DMS153 (cell line): ENCODE measurements around the gene ABCC10.
"Not testable (repeated sequence)": the region's sequence is repeated elsewhere in the genome, so short reads cannot be mapped to it uniquely, and the experiment has no call there.

Source experiments
- DNase-seq: peaks from one replicate; lab custom pipeline; 2025; lab: John Stamatoyannopoulos, UW

ABCC10 gene, protein sequence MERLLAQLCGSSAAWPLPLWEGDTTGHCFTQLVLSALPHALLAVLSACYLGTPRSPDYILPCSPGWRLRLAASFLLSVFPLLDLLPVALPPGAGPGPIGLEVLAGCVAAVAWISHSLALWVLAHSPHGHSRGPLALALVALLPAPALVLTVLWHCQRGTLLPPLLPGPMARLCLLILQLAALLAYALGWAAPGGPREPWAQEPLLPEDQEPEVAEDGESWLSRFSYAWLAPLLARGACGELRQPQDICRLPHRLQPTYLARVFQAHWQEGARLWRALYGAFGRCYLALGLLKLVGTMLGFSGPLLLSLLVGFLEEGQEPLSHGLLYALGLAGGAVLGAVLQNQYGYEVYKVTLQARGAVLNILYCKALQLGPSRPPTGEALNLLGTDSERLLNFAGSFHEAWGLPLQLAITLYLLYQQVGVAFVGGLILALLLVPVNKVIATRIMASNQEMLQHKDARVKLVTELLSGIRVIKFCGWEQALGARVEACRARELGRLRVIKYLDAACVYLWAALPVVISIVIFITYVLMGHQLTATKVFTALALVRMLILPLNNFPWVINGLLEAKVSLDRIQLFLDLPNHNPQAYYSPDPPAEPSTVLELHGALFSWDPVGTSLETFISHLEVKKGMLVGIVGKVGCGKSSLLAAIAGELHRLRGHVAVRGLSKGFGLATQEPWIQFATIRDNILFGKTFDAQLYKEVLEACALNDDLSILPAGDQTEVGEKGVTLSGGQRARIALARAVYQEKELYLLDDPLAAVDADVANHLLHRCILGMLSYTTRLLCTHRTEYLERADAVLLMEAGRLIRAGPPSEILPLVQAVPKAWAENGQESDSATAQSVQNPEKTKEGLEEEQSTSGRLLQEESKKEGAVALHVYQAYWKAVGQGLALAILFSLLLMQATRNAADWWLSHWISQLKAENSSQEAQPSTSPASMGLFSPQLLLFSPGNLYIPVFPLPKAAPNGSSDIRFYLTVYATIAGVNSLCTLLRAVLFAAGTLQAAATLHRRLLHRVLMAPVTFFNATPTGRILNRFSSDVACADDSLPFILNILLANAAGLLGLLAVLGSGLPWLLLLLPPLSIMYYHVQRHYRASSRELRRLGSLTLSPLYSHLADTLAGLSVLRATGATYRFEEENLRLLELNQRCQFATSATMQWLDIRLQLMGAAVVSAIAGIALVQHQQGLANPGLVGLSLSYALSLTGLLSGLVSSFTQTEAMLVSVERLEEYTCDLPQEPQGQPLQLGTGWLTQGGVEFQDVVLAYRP (N-terminal part only)

DNA sequence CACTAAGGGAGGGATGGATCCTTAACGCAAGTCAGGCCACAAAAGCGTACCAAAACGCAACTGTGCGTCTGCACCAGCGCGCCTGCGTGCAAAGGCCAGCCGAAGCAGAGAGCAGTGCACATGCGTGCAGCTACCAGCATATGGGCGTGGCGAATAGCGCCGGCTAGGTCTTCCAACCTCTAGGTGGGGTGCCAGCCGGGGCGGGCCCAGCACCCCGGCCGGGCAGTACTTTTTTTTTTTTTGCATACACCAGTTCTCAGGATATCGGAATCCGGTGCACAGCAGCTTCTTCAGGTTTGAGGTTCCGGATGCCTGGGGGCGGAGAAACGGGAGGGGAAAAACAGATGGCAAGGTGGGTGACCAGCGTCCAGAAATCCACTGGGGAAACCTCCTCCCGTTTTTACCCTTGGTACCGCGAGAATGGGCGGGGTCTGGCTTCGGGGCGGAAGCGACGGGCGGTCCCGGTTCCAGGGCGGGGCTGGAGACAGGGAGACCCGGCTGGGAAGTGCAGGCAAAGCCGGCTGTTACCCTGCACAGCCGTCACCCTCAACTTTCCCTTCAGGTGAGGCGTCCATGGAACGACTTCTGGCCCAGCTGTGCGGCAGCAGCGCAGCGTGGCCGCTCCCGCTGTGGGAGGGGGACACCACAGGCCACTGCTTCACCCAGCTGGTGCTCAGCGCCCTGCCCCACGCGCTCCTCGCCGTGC, at the start of gene ABCC10:
TSS of gene ABCC10 (plus strand) at position 136 of the 706 bp plus-strand sequence. CDS start at position 574, 438 bp downstream.
- peak; percentile 89 for DNase-seq

DNA sequence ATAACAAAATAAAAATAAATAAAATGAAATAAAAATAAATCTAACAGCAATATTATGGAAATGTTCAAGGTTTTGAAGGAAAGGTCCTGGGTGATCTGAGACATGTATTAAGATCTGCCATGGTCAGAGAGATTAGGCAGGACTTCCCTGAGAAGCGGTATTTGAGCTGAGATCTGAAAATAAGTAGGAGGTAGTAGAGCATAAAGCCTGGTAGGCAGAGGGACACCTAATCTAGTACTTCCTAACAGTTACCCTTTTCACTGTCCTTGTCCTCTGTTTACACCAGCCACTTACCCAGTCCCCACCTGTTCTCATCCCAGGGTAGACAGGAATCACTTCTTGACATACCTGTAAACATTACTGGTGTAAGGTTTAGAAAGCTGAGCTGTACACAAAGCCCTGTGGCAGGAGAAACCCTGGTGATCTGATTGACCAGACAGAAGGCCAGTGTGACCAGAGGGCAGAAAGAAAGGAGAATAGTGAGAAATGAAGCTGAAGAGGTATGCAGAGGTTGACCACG, 49.6 kb upstream of the ABCC10 start:
- DNase-seq, result no peak

DNA sequence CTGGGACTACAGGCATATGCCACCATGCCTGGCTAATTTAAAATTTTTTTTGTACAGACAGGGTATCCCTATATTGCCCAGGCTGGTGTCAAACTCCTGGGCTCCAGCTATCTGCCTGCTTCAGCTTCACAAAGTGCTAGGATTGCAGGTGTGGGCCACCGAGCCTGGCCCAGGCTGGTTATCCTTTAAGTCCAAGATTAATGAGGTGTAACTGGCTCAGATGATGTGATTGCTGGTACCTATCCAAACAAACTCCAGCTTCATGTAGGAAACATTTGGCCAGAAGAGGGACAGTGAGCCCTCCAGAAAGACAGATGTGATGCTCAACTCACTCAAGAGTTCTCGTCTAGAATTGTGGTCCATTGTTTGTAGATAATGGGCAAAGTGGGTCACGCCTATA, 48.7 kb upstream of the ABCC10 start:
- no peak for DNase-seq

DNA sequence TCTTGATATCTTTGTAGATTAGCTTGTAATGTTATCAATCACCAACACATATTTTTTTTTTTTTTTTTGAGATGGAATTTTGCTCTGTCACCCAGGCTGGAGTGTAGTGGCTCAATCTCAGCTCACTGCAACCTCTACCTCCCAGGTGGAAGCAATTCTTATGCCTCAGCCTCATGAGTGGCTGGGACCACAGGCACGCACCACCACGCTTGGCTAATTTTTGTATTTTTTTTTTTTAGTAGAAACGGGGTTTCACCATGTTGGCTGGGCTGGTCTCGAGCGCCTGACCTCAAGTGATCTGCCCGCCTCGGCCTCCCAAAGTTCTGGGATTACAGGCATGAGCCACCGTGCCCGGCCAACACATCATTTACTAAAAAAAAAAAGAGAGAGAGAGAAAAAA, 46.5 kb upstream of the ABCC10 start:
- DNase-seq, result not testable (repeated sequence)

DNA sequence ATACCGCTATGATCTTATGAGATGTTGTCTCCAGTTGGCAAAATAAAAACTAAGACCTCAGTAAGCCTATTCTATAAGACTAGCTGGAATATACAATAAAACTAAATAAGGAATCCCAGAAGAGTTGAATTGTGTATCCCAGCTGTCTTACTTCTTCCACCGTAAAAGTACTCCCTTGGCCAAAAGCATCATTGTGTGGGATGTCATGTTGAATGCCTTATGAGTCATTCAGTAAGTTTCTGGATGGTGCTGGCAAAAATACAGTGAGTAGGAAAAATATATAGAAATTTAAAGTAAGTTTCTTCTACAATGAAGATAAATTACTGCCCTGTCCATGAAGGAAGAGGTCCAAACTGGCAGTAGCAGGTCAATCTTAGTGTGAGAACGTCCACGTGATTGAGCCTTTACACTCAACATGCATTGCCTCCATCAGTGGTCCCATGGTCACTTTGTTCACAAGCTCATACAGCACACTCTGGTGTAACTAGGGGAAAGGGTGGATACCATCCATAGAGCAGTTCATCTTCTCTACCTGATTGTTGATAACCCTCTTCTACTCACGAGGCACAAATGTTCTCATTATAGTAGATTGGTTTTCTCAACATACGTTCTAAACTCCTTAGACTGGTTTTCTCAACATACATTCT, 44.2 kb upstream of the ABCC10 start:
- no peak for DNase-seq

DNA sequence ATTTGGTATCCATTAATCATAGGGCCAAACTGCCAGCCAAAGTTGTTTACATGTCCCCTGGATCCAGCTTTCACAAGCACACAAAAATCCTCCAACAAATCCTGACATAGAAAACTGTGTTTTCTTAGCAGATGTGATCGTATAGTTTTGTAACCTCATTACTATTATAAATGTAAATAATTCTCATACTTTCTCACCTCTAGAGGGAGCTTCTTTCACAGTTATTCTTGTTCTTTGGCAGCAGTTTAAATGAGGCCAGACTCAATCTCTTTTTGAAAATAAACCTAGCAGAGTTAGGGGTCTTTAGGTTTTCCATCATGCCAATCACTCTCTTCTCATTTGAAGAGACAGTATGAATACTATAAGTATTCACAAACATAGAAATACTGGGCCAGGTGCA, 40.8 kb upstream of the ABCC10 start:
- DNase-seq, result no peak

DNA sequence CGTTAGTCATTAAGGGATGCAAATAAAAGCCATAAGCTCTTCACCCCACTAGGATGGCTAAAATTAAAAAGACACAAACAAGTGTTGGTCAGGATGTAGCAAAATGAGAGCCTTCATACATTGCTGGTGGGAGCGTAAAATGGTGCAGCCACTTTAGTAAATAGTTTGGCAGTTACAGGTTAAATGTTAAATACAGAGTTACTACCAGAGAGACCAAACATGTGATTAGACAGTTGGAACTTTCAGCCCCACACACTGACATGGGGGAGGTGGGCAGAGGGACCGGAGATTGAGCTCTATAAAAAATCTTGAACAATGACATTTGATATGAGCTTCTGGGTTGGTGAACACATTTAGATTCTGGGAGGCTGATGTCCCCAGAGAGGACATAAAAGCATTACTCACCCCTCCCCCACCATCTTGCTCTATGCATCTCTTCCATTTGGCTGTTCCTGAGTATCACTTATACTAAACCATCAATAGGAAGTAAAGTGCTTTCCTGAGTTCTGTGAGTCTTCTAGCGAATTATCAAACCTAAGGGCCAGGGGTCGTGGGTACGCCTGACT, 37.5 kb upstream of the ABCC10 start:
- DNase-seq, result no peak

DNA sequence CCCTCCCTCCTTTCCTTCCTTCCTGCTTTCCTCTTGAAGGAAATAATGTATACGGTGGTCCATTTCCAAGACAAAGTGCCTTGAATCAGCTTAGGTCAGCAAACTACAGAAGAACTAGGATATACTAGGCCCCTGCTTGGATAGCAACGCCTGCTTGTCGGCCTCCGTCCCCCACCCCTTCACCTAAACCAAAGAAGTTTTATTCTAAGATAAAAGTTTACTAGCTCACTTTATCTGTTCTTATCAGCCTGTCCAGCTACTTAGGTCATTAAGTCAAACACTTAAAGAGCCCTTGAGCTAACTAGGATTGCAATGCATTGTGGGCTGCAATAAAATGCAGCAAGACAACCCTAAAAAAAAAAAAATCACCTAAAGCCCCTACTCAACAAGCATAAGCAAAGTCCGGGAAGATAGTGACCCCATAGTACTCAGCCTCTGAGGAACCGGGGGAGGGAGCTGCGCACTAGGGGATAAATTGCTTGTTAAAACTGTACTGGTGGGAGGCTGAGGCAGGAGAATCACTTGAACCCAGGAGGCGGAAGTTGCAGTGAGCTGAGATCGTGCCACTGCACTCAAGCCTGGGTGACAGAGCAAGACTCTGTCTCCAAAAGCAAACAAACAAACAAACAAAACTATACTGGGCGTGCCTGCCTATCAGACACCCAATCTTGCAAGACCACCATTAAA, 36.4 kb upstream of the ABCC10 start:
- not testable (repeated sequence) for DNase-seq

DNA sequence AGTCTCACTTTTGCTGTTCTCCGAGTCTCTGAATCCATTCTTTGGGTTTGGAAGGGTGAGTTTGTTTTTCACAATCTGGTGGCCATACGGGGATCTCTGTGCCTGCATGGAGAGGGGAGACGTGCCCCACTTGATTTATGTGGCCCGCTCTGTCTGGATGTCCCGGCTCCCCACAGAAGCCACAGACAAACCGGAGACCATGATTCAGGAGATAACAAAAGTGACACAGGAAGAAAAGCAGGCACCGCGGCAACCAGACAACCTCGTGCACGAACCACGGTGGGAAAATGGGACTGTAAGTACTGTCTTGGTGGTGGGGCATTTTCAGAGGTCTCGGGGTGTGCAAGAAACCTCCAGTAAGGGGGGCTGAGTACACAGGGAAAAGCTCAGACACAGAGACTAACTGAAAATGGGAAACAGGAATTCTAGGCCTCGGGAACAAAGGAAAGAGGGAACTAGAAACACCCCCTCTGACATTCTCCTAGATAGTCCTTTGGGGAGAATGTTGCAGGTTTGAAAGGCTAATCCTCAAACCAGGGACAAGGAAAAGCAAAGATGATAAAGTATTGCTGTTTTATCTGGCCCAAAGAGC, 35.8 kb upstream of the ABCC10 start:
- DNase-seq, result no peak

DNA sequence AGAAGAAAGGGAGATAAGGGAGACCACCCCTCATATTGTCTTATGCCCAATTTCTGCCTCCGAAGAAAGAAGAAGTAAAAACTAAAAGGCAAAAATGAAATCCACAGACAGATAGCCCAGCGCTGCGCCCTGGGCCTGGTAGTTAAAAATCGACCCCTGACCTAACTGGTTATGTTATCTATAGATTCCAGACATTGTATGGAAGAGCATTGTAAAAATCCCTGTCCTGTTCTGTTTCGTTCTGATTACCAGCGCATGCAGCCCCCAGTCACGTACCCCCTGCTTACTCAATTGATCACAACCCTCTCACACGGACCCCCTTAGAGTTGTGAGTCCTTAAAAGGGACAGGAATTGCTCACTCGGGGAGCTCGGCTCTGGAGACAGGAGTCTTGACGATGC, 34.2 kb upstream of the ABCC10 start:
- DNase-seq, result not testable (repeated sequence)

DNA sequence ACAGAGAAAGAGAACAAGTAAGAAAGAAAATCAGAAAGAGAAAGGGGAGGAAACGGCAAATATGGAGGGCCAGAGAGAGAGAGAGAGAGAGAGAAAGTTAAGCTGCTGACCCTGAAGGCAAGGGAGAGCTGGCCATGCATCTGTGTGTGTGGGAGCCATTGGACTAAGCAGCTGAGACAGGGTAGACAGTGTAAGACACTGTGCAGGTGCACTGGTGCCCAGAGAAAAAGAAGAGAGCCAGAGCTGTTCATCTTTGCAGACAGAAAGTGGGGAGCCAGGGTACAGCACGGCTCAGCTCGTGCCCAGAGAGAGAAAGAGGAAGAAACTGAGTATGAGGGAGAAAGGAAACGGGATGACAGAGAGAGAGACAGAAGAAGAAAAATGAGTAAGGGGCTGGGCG, 33.7 kb upstream of the ABCC10 start:
- no peak for DNase-seq

DNA sequence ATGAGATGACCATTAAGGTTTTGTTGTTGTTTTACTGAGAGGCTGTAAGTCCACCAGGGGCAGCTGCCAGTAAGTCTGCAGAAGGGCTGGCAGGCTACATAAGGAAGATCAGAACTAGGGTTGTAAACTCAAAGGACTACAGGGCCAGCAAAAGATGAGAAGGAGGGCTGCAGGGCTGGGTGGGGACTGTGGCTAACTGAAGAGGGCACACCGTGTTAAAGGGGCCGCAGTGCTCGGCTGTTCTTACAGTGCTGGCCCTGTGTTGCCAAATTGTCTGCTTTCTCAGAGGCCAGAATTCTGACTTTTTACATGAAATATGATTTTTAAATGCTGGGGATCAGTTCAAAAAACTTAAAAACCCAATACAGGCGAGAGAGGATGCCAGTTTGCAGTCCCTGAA, 32.4 kb upstream of the ABCC10 start:
- no peak for DNase-seq

DNA sequence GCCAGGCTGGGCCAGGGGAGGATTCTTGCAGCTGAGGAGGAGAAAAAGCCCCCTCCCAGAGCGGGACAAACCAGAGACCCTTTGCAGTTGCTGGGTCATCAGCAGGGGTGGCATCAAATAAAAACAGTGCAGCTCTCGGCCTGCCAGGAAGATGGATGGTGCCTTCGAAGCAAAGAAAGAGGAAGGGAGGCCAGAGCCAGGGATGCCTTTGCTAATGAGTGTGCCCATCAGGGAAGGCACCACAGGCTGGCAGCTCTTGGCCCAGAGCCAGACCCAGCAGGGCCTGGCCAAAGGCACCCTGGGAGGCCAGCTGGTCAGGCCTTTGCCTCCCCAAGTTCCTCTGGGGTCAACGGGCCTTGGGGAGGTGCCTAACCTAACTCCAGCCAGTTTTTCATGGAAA, 31.6 kb upstream of the ABCC10 start:
- no peak for DNase-seq

DNA sequence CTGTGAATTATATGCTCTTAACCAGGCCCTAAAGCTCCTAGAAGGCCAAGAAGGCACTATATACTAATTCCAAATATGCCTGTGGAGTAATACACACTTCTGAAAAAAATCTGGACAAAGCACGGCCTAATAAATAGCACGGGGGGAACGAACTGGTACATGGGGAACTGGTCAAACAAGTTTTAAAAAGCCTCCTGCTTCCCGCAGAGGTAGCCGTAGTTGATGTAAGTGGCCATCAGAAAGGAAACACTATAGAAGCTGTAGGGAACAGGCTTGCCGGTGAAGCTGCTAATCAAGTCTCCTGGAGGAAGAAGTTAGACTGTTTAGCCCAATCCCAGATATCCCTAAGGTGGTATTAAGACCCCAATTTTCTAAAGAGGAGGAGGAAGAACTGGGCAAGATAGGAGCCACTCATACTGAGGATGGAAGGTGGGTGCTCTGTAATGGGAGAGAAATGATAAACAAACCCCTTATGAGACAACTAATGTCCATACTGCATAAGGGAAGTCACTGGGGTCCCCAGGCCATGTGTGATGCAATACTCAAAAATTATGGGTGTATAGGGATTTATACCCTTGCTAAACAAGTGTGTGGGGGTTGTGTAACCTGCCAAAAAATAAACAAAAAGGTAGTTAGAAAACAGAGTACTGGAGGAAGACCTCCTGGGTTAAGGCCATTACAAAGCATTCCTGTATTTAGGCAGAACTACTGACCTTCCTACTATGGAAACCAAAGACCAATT, 30.8 kb upstream of the ABCC10 start:
- DNase-seq, result peak; percentile 89

DNA sequence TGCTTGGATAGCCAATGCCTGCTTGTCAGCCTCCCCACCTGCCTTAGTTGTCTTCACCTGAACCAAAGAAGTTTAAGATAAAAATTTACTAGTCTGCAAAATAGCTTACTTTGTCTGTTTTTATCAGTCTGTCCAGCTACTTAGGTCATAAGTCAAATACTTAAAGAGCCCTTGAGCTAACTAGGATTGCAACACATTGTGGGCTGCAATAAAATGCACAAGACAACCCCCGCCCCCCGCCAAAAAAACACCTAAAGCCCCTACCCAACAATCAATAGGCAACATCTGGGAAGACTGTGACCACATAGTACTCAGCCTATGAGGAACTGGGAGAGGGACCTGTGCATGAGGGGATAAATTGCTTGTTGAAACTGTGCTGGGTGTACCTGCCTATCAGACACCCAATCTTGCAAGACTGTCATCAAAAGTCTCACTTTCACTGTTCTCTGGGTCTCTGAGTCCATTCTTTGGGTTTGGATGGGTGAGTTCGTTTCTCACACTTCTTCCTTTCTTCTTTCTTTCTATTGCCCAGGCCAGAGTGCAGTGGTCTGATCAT, 27.3 kb upstream of the ABCC10 start:
- no peak for DNase-seq

DNA sequence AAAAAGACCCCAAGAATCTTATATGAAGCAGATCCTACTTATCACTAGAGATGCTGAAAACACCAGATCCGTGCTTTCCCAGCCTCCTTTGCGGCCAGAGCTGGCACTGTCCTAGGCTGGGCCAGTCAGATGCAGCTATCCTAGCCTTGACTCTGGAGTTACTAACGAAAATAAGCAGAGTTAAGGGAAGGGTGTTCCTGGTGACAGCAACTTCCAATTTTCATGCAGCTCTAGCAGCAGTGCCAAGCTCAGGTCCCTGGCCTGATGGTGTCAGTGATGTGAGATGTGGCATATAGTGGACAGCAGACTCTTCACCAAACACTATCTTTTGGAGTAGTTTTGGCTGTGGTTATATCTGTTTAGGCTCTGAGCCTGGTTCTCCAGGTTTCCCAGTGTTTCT, 25.6 kb upstream of the ABCC10 start:
- no peak for DNase-seq

DNA sequence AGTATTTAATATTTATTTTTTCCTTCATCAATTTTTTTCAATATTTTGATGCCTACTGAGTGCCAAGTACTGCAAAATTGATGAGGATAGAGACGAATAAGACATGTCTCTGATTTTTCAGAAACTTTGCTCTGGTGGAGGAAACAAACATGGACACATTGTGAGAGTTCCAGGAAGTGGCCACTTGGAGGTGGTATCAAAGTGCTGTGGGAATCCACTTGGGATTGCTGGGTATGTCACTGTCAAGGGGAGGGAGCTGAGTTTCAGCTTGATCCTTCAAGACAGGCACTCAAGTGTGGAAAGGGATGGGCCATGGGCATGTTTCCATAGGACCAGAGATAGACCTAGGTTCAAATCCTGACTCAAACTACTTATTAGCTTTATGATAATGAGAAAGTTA, 24.5 kb upstream of the ABCC10 start:
- DNase-seq, result no peak

DNA sequence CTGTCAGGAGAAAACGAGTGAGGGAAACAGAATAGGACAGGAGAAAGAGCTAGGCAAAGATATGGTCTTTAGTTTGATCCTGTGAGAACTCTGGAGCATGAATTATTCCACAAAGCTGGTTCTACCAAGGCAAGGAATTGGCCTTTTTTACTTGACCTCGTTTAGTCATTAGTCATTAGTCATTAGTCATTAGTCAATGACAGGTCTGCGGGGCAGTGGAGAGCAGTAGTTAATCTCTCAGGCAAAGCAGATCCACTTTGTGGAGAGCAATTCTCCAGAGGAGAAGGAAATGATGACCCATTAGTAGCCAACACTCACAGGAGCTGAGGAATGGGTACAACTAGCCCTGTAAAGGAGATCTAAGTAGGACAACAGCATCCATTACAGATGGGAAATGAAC, 22.0 kb upstream of the ABCC10 start:
- DNase-seq, result no peak

DNA sequence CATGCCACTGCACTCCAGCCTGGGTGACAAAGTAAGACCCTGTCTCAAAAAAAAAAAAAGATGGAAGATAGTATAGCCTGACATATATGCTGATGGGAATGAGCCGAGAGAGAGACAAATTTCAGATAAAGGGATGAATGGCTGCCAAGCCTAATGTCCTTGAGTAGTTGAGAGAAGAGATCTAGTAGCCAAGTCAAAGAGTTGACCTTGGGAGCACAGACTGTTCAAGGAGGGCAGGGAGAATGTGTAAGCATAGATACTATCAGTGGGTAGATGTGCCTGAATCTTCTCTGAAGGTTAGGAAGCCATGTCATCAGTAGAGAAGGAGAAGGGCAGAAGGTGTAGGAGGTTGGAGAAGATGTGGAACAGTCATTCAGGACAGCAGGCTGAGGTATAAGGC, 20.0 kb upstream of the ABCC10 start:
- DNase-seq, result no peak
